ENCODE data around the gene DMKN. TPM values are rescaled to one million over a fixed set of nuclear protein-coding genes. Genes with fewer than 3 reads are reported as not detected.
"Not testable (repeated sequence)": the region's sequence is repeated elsewhere in the genome, so short reads cannot be mapped to it uniquely, and the experiment has no call there.

DMKN gene
- total RNA-seq, 1 donor from 2014 or later = 1.8 TPM

GRCh38 chr19:35498220-35498619, 15.2 kb downstream of the DMKN start:
- no peak for DNase-seq (ENCODE audit: low spot score)

- no peak for DNase-seq (ENCODE audit: low spot score)
Measured at GRCh38 chr19:35497406-35497805, 16.0 kb downstream of the DMKN start.

GRCh38 chr19:35495107-35496064, 18.1 kb downstream of the DMKN start:
- DNase-seq (ENCODE audit: low spot score) = peak; percentile 28

- no peak for DNase-seq (ENCODE audit: low spot score)
Measured at GRCh38 chr19:35493971-35494370, 19.5 kb downstream of the DMKN start.

- no peak for DNase-seq (ENCODE audit: low spot score)
Measured at GRCh38 chr19:35491836-35492360, 21.6 kb downstream of the DMKN start.

GRCh38 chr19:35490364-35490763, 23.1 kb downstream of the DMKN start, which contains the start of gene KRTDAP:
Gene KRTDAP, minus strand, starts transcription at chr19:35490464. Its CDS starts 22 bp downstream, at chr19:35490442.
- DNase-seq (ENCODE audit: low spot score) = no peak

GRCh38 chr19:35488677-35489076, 24.8 kb downstream of the DMKN start:
- no peak for DNase-seq (ENCODE audit: low spot score)

GRCh38 chr19:35487656-35488182, 25.7 kb downstream of the DMKN start:
- no peak for DNase-seq (ENCODE audit: low spot score)

GRCh38 chr19:35486268-35486708, 27.2 kb downstream of the DMKN start:
- no peak for DNase-seq (ENCODE audit: low spot score)

GRCh38 chr19:35484252-35485036, 29.0 kb downstream of the DMKN start:
- no peak for DNase-seq (ENCODE audit: low spot score)

GRCh38 chr19:35483089-35483488, 30.4 kb downstream of the DMKN start:
- no peak for DNase-seq (ENCODE audit: low spot score)

- DNase-seq (ENCODE audit: low spot score) = no peak
Measured at GRCh38 chr19:35478794-35479677, 34.4 kb downstream of the DMKN start.

GRCh38 chr19:35476149-35476548, 37.3 kb downstream of the DMKN start:
- no peak for DNase-seq (ENCODE audit: low spot score)

GRCh38 chr19:35474594-35474993, 38.9 kb downstream of the DMKN start:
- DNase-seq (ENCODE audit: low spot score) = not testable (repeated sequence)

GRCh38 chr19:35474104-35474503, 39.3 kb downstream of the DMKN start:
- no peak for DNase-seq (ENCODE audit: low spot score)

GRCh38 chr19:35471946-35472345, 41.5 kb downstream of the DMKN start:
- no peak for DNase-seq (ENCODE audit: low spot score)

- DNase-seq (ENCODE audit: low spot score) = not testable (repeated sequence)
Measured at GRCh38 chr19:35471075-35471474, 42.4 kb downstream of the DMKN start.

- DNase-seq (ENCODE audit: low spot score) = no peak
Measured at GRCh38 chr19:35470128-35470527, 43.3 kb downstream of the DMKN start.

GRCh38 chr19:35468637-35469036, 44.8 kb downstream of the DMKN start:
- DNase-seq (ENCODE audit: low spot score) = peak; percentile 40

- no peak for DNase-seq (ENCODE audit: low spot score)
Measured at GRCh38 chr19:35466259-35466658, 47.2 kb downstream of the DMKN start.

- not testable (repeated sequence) for DNase-seq (ENCODE audit: low spot score)
Measured at GRCh38 chr19:35462956-35463355, 50.5 kb downstream of the DMKN start.

Measured in mucosa of gallbladder (tissue), 1 donor.